K562 (cell line): ENCODE data around the gene NUDT2. TPM values are rescaled to one million over a fixed set of nuclear protein-coding genes. Genes with fewer than 3 reads are reported as not detected.
A peak's percentile ranks its signal among the peaks of the same experiment; 100 is the strongest.

ENCODE experiments used
- BHLHE40 ChIP-seq: IDR thresholded peaks from 2 replicates; pipeline ENCODE4 v1.6.1; 2011; ENCODE audit warnings: low read length, improper control_type of control experiment
- CREM ChIP-seq: IDR thresholded peaks from 2 replicates; pipeline ENCODE4 v1.6.1; 2014; ENCODE audit warnings: antibody characterized with exemption, low read depth
- CXXC5 ChIP-seq: fragments of 250-450 bp; sonication (Bioruptor Pico); IDR thresholded peaks from 2 replicates; pipeline ENCODE4 v1.8.0; 2022; ENCODE audit warnings: inconsistent platforms, mild to moderate bottlenecking, moderate library complexity
- DPF2 ChIP-seq: fragments of 450-650 bp; IDR thresholded peaks from 2 replicates; pipeline ENCODE4 v1.6.1; 2016
- MED1 ChIP-seq: sonication (generic); formaldehyde crosslinking; IDR thresholded peaks from 2 replicates; pipeline ENCODE4 v1.8.1; 2023; ENCODE audit warnings: missing genetic modification reagents, borderline replicate concordance
- PML ChIP-seq: IDR thresholded peaks from 2 replicates; pipeline ENCODE4 v1.6.1; 2012; ENCODE audit warnings: low read length, inconsistent platforms
- PRDM10 ChIP-seq: fragments of 450-650 bp; IDR thresholded peaks from 2 replicates; pipeline ENCODE4 v1.6.1; 2018; ENCODE audit not compliant: partially characterized antibody
- RBBP5 ChIP-seq: fragments of 200-600 bp; sonication (generic); IDR thresholded peaks from 2 replicates; pipeline ENCODE4 v1.6.1; 2012; ENCODE audit warnings: borderline replicate concordance, mild to moderate bottlenecking, low read length, control low read depth, inconsistent platforms; ENCODE audit not compliant: insufficient read depth, poor library complexity, severe bottlenecking
- RNF2 ChIP-seq: sonication (generic); IDR thresholded peaks from 2 replicates; pipeline ENCODE4 v1.6.1; 2016
- SRF ChIP-seq, 2 experiments: fragments of 250-450, 450-650 bp in 1 of 2; sonication (Bioruptor Pico) in 1 of 2; sonication (generic) in 1 of 2; formaldehyde crosslinking; IDR thresholded peaks; 2 replicates each; pipeline versions ENCODE4 v1.5.0 to v1.5.1; 2020 to 2022; ENCODE audit warnings: mild to moderate bottlenecking in 1 of 2, missing genetic modification reagents in 1 of 2
- TOE1 ChIP-seq, 2 experiments: fragments of 450-650 bp in 1 of 2; sonication (generic) in 1 of 2; formaldehyde crosslinking in 1 of 2; IDR thresholded peaks; 2 replicates each; pipeline versions ENCODE4 v1.7.1 to v1.8.0; 2016 to 2022; ENCODE audit warnings: borderline replicate concordance in 2 of 2, mild to moderate bottlenecking in 2 of 2, antibody characterized with exemption in 1 of 2, inconsistent platforms in 1 of 2, low read depth in 1 of 2, missing genetic modification reagents in 1 of 2, moderate library complexity in 1 of 2
- ZBTB40 ChIP-seq, 2 experiments: fragments of 450-650 bp in 1 of 2; sonication (generic) in 1 of 2; formaldehyde crosslinking in 1 of 2; IDR thresholded peaks; 2 replicates each; pipeline versions ENCODE4 v1.7.1 to v1.9.0; 2016 to 2022; ENCODE audit warnings: inconsistent platforms in 1 of 2, mild to moderate bottlenecking in 1 of 2, missing genetic modification reagents in 1 of 2
- polyA plus RNA-seq, 8 experiments: library from polyadenylated mRNA; depleted of rRNA in 4 of 8; stranded (reverse) in 5 of 8; unstranded in 3 of 8; fragments of >200 nt; fragmentation: Nextera tagmentation in 2 of 8; fragmentation: Illumina TruSeq in 1 of 8; extraction: Ambion mirVana in 2 of 8; extraction: Trizol in 1 of 8; gene quantifications; 2 replicates each; pipeline versions ENCODE4 v1.2.1 to v1.2.3, GENCODE V29; 2011 to 2014; ENCODE audit warnings: inconsistent platforms in 1 of 8, missing spikeins in 1 of 8
- total RNA-seq, 7 experiments: library from RNA; depleted of rRNA in 6 of 7; stranded (reverse); fragments of >200 nt in 6 of 7; fragmentation: Illumina TruSeq in 2 of 7; extraction: Trizol in 2 of 7; gene quantifications; 2 replicates each; pipeline versions ENCODE4 v1.2.1 to v1.2.3, GENCODE V29; 2011 to 2021; ENCODE audit warnings: low replicate concordance in 1 of 7

NUDT2 gene
- total and polyA plus RNA-seq, 9 of the 15 experiments (the other 6 are each of a cell fraction or from before 2014, with no cell fraction given) = 11.5 to 28.1 (median 19.0) TPM

GRCh38 chr9:34376596-34377403, 47.4 kb downstream of the NUDT2 start, which contains the start of gene MYORG (continued):
- TF ChIP-seq ZBTB40 (IDR thresholded peaks at IDR 0.05) = no peak
- no peak for TF ChIP-seq ZBTB40 (CRISPR knock-in tag; IDR thresholded peaks at IDR 0.05)
- TF ChIP-seq BHLHE40 = no peak
- peak in 1 of 2 experiments; percentile 58; a peak in 1 of 4 replicates for TF ChIP-seq SRF (CRISPR knock-in tag; IDR thresholded peaks at IDR 0.05)
- peak; percentile 27 for TF ChIP-seq RBBP5
- peak; percentile 20; the same call in 1 of the 2 replicates for TF ChIP-seq TOE1 (IDR thresholded peaks at IDR 0.05; ENCODE audit: borderline replicate concordance)
- no peak for TF ChIP-seq TOE1 (CRISPR knock-in tag; IDR thresholded peaks at IDR 0.05; ENCODE audit: borderline replicate concordance, low read depth)
- TF ChIP-seq MED1 = no peak
- no peak for TF ChIP-seq DPF2
- no peak for TF ChIP-seq PML
- TF ChIP-seq RNF2 = no peak
- peak; percentile 60 for TF ChIP-seq CXXC5
- TF ChIP-seq CREM = 0 out of 2 replicates have a peak, but pooled peaks have one; percentile 37
- TF ChIP-seq PRDM10 = peak; percentile 79
